Stimulated activated naive CD4-positive, alpha-beta T cell (primary cell): ENCODE results near the gene HSD17B2.
"Not testable (repeated sequence)": the region's sequence is repeated elsewhere in the genome, so short reads cannot be mapped to it uniquely, and the experiment has no call there.

Source experiments
- DNase-seq, 6 experiments: peaks; one replicate each; lab custom pipeline; 2025; lab: John Stamatoyannopoulos, UW

HSD17B2 gene

DNA sequence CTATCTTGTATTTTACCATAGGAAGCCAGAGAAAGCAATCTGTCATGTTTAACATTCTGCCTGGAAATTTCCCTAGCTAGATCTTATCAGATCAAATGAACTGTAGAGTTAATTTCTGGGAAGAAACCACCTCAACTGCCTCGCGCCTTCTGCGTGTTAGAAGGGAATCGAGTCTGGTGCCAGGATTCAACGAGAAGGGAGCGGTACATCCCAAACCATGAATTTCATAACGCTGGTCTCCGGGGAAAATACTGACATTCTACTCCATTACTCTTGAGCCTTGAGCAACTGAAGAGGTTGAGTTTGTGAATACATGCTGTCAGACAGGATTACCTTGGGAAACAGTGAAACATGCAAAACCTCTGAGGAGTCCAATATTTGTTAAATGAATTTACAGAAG is 99.8 kb downstream of the HSD17B2 start:
- no peak for DNase-seq

DNA sequence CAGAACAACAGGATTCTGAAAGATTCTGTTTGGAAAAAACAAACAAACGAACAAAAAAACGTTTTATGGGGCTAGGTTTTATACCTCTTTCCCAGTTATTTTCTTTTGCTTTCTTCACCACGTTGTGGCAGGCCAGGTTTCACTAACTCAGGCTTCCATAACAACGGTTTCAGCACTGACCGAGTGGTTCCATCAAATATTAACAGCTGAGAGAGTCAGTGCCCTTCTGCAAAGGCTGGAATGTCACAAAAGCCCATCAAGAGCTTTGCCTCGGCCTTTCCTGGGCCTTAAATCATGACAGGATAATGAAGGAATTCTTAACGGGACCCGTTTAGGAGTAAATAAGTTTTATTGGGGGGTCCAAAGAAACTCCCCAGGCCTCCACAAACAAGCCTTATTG is 100.8 kb downstream of the HSD17B2 start:
- no peak for DNase-seq

- DNase-seq, result no peak
These were observed 102.1 kb downstream of the HSD17B2 start for GRCh38 chr16:82136956-82137821.

DNA sequence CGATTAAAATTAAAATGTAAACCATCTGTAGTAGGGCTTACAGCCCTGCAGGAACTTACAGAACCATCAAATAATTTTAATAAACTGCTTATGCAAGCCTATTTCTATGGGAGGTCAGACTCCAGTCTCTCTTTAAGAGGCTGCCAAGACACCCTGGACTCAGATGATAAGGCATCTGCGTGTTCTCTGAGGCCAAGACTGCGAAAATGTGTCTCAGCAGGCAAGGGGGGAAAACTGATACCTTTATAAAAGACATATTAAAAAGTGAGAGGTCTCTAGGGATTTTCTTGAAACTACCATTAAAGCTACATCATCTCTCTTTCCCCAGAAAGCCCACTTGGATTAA is 102.7 kb downstream of the HSD17B2 start:
- DNase-seq, result no peak

DNA sequence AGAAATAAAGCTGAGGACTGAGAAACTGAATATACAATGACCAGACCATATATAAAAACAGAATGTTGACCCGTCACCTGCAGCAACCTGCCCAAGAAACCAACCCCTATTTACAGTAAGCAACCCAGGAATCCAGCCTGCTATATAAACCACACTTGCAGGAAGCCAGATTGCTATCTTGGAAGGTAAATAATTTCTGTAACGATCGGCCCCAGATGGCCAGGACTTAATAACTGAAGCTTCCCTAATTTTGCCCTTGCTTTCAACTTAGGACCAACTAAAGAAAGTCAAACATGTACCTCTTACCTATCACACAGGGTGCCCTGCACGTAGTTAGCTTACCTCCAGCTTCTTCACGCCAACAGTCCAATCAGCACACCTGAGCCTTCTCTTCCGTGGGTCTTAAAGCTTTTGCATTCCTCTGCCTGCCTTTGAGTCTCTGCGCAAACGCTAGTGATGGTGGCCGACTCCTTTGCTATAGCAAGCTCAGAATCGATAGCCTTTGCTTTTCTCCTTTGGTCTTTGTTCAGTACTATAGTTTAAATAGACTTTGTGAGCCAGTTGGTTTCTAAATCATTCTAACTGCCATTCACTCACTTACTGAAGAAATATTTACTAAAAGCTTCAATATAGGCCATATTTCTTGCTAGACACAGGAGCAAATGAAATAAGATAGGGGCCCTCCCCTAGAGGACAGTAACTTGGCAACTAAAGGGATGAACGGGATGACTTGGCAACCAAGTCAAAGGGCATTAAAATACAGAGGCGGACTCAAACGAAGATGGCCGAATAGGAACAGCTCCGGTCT is 103.6 kb downstream of the HSD17B2 start:
- no peak for DNase-seq

GRCh38 chr16:82139286-82139571 is 104.2 kb downstream of the HSD17B2 start:
- not testable (repeated sequence) for DNase-seq

DNA sequence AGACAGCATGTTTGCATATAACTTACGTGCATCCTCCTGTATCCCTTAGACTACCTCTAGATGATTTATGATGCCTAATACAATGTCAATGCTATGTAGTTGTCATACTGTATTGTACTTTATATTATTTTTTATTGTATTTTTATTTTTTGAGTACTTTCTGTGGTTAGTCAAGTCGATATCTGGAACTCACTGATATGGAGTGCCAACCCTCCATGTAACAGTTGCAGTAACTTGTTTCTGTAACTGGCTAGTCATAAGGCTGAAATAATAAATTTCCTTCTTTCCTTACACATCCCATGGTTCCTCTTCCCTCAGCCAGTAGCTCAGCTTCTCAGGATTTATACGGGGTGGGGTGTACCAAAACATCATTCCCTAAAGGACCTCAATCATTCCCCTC is 111.5 kb downstream of the HSD17B2 start:
- no peak for DNase-seq

- no peak for DNase-seq
These were observed 111.9 kb downstream of the HSD17B2 start for GRCh38 chr16:82146957-82147356.

- no peak for DNase-seq
These were observed 112.5 kb downstream of the HSD17B2 start for GRCh38 chr16:82147546-82147945.
